Fibroblast of villous mesenchyme (primary cell): ENCODE measurements around the gene NEK3. TPM values are rescaled to one million over a fixed set of nuclear protein-coding genes. Genes with fewer than 3 reads are reported as not detected.
A peak's percentile ranks its signal among the peaks of the same experiment; 100 is the strongest.
"Not testable (repeated sequence)": the region's sequence is repeated elsewhere in the genome, so short reads cannot be mapped to it uniquely, and the experiment has no call there.

Experiments used
- DNase-seq: peaks from one replicate; pipeline ENCODE4 v3.0.0-alpha.2; 2010; ENCODE audit warnings: low read depth
- H3K4me3 ChIP-seq: 2 replicates; pipeline ENCODE4 v1.5.1; 2011; ENCODE audit warnings: low read depth, mild to moderate bottlenecking, low read length
- total RNA-seq: library from RNA; depleted of rRNA; stranded (reverse); fragments of >200 nt; gene quantifications from 2 replicates; pipeline ENCODE4 v1.2.3, GENCODE V29; 2012
- TF ChIP-seq, protein P1 (sequence below): IDR thresholded peaks from 2 replicates; pipeline ENCODE4 v1.5.1; 2012; ENCODE audit warnings: low read depth, mild to moderate bottlenecking, low read length; ENCODE audit not compliant: insufficient read depth

The NEK3 gene
- total RNA-seq, 1 donor = 9.1 TPM

DNA sequence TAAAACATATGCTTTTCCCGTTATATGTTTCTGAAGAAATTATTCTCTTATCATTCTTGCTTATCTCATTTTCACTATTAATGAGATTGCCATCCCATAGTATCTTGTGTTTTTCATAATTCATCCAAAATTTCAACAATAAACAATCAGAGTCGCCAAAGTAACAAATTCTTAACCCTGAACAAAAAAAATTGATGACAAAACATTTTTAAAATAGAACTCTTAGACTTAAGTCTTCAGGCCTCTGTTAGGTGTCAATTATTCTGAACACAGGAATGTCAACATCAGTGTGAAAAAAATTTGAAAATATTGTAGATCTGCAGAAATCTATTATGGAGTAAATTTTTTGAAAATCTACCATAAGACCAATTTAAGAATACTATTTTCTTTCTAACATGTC lies 67.9 kb downstream of the NEK3 start:
- no peak overlapping the region for H3K4me3 ChIP-seq
- TF ChIP-seq, protein P1, sequence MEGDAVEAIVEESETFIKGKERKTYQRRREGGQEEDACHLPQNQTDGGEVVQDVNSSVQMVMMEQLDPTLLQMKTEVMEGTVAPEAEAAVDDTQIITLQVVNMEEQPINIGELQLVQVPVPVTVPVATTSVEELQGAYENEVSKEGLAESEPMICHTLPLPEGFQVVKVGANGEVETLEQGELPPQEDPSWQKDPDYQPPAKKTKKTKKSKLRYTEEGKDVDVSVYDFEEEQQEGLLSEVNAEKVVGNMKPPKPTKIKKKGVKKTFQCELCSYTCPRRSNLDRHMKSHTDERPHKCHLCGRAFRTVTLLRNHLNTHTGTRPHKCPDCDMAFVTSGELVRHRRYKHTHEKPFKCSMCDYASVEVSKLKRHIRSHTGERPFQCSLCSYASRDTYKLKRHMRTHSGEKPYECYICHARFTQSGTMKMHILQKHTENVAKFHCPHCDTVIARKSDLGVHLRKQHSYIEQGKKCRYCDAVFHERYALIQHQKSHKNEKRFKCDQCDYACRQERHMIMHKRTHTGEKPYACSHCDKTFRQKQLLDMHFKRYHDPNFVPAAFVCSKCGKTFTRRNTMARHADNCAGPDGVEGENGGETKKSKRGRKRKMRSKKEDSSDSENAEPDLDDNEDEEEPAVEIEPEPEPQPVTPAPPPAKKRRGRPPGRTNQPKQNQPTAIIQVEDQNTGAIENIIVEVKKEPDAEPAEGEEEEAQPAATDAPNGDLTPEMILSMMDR = no peak
- DNase-seq = no peak

DNA sequence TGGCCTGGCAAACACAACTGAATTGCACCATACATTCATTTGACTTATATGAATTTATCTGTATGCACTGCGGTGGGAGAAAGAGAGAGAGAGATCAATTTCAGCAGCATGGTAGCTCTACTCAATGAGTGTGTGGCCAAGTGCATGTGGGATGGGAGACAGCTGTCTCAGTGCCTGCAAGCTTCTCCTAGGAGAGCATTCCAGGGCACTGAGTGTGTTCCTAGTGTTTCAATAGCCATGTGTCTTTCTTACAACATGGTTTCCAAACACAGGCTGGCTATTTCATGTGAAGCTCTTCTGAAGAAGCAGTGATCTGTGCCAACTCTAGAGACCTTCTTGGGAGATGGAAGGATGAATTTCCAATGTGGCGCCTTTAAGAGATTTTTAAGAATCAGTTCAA lies 74.0 kb downstream of the NEK3 start:
- peak; percentile 61 for DNase-seq
- no peak overlapping the region for H3K4me3 ChIP-seq
- TF ChIP-seq, protein P1 = no peak

DNA sequence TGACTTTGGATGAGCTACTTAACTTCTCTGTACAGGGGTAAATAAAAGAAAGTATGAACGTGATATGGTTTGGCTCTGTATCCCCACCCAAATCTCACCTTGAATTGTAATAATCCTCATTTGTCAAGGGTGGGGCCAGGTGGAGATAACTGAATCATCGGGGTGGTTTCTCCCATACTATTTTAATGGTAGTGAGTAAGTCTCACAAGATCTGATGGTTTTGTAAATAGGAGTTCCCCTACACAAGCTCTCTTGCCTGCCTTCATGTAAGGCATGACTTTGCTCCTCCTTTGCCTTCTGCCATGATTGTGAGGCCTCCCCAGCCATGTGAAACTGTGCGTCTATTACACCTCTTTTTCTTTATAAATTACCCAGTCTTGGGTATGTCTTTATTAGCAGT lies 74.4 kb downstream of the NEK3 start:
- not testable (repeated sequence) for H3K4me3 ChIP-seq, DNase-seq

Other genes starting within 250 kb of the NEK3 start
- gene ATP7B, start 148.1 kb downstream of the NEK3 start, total RNA-seq = 1.6 and 5.6 TPM in 2 replicates
- gene ALG11, start 147.2 kb downstream of the NEK3 start, total RNA-seq = 20.0 and 26.3 TPM in 2 replicates
- 12.6 and 22.0 TPM in 2 replicates for gene UTP14C, start 134.9 kb downstream of the NEK3 start, total RNA-seq
- under 0.01 TPM in 2 replicates for gene NEK5, start 30.5 kb downstream of the NEK3 start, total RNA-seq
- gene THSD1, start 246.6 kb upstream of the NEK3 start, total RNA-seq = 1.9 and 9.9 TPM in 2 replicates